ENCODE results near the gene PDE5A.

GRCh38 chr4:119479180-119479808, 149.3 kb downstream of the PDE5A start:
- TF ChIP-seq NFXL1 (IDR thresholded peaks at IDR 0.05; ENCODE audit: borderline replicate concordance) (no peak), USF2 (IDR thresholded peaks at IDR 0.05; ENCODE audit: borderline replicate concordance, low read depth, low read length) (no peak), RAD51 (IDR thresholded peaks at IDR 0.05) (no peak), CTCF (IDR thresholded peaks at IDR 0.05 in 2 of 3, conservative IDR thresholded peaks at IDR 0.05 in 1 of 3; ENCODE audit: control insufficient read depth in 2 of 3, extremely low read depth in 1 of 3, insufficient read depth in 1 of 3, low read depth in 3 of 3, low read length in 3 of 3) (no peak), JUND (IDR thresholded peaks at IDR 0.05; ENCODE audit: low read depth, low read length) (no peak), EP300 (IDR thresholded peaks at IDR 0.05; ENCODE audit: borderline replicate concordance in 1 of 2, control insufficient read depth in 1 of 2, low read depth in 2 of 2, low read length in 2 of 2) (no peak)

Measured in GM12878 (cell line).